Measurements from ENCODE around the gene GP1BB.

- no peak for TF ChIP-seq CTCF (IDR thresholded peaks at IDR 0.05)
- TF ChIP-seq POLR2AphosphoS5 (IDR thresholded peaks at IDR 0.05) = no peak
- TF ChIP-seq POLR2A (IDR thresholded peaks at IDR 0.05) = no peak
Observed at GRCh38 chr22:19693581-19693980, 29.8 kb upstream of the GP1BB start.
